Measurements from ENCODE around the gene PEX1.
"Not testable (repeated sequence)": the region's sequence is repeated elsewhere in the genome, so short reads cannot be mapped to it uniquely, and the experiment has no call there.

Gene PEX1

DNA sequence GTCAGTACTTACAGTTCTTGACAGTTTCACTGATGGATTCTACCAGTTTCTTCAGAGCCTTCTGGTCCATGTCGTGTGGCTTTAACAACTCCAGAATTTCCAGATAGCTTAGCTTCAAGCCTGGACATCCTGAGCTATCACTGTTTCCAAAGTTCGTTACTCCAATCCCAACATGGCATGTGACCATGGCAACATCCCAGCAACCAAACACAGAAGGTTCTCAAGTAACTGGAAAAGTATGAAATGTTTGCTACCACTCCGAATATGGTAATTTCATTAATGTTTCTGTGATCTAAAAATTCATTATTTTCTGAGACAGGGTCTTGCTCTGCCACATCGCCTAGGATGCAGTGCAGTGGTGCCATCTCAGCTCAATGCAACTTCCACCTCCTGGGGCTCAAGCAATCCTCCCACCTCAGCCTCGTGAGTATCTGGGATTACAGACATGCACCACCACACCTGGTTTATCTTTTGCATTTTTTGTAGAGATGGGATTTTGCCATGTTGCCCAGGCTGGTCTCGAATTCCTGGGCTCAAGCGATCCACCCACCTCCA is 29.6 kb upstream of the PEX1 start:
- CTCF ChIA-PET = no interaction called here
- POLR2A ChIA-PET = no interaction called here
- H3K4me3 ChIP-seq (ENCODE audit: low read depth, low read length) = no peak overlapping the region
- DNase-seq (ENCODE audit: low read depth, low spot score) = no peak
- TF ChIP-seq, protein P1, sequence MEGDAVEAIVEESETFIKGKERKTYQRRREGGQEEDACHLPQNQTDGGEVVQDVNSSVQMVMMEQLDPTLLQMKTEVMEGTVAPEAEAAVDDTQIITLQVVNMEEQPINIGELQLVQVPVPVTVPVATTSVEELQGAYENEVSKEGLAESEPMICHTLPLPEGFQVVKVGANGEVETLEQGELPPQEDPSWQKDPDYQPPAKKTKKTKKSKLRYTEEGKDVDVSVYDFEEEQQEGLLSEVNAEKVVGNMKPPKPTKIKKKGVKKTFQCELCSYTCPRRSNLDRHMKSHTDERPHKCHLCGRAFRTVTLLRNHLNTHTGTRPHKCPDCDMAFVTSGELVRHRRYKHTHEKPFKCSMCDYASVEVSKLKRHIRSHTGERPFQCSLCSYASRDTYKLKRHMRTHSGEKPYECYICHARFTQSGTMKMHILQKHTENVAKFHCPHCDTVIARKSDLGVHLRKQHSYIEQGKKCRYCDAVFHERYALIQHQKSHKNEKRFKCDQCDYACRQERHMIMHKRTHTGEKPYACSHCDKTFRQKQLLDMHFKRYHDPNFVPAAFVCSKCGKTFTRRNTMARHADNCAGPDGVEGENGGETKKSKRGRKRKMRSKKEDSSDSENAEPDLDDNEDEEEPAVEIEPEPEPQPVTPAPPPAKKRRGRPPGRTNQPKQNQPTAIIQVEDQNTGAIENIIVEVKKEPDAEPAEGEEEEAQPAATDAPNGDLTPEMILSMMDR (IDR thresholded peaks at IDR 0.05; ENCODE audit: insufficient read depth, low read length, missing control alignments) = no peak

DNA sequence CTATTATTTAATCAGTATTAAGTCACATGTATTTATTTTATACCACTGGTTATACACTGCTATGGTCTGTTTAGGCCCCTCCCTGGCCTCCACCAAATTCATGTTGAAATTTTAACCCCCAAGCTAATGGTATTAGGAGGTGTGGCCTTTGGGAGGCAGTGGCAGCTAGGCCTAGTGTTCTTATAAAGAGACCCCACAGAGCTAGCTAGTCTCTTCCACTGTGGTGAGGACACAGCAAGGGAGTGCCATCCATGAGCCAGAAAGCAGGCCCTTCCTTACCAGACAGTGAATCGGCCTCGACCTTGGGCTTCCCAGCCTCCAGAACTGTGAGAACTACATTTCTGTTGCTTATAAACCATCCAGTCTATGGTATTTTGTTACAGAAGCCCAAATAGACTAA is 28.9 kb upstream of the PEX1 start:
- TF ChIP-seq, protein P1 (IDR thresholded peaks at IDR 0.05; ENCODE audit: insufficient read depth, low read length, missing control alignments) = no peak
- ChIA-PET POLR2A (interaction anchor here (0.7 kb wide), 1 partner anchor 98 kb away, joined by 3 read pairs; no protein-coding TSS in a partner anchor), CTCF (interaction anchor here (1.8 kb wide), 1 partner anchor 29 kb away, joined by 6 read pairs; the partner anchor contains the start of genes PEX1 and RBM48)
- no peak overlapping the region for H3K4me3 ChIP-seq (ENCODE audit: low read depth, low read length)
- no peak for DNase-seq (ENCODE audit: low read depth, low spot score)

DNA sequence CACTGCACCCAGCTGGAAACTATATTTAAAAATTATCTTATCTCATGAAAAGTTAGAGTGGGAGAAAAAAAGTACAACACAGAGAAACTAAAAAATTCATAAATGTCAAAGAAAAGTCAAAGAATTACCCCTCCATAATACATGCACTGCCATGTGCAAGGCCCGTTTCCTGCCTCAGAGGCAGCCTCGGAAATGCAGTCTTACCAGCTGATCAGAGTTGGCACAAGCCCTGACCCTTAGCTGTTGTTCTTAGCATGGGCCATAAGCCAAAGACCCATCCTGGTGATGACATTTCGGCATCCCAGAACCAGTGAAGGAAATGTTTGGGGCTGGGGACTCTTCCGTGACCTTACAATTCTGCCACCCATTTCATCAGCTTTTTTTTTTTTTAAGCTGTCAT is 21.9 kb upstream of the PEX1 start:
- no peak overlapping the region for H3K4me3 ChIP-seq (ENCODE audit: low read depth, low read length)
- DNase-seq (ENCODE audit: low read depth, low spot score) = no peak
- TF ChIP-seq, protein P1 (IDR thresholded peaks at IDR 0.05; ENCODE audit: insufficient read depth, low read length, missing control alignments) = no peak
- POLR2A ChIA-PET = no interaction called here
- CTCF ChIA-PET = interaction anchor here (1.6 kb wide), 1 partner anchor 10 kb away, joined by 4 read pairs; no protein-coding TSS in a partner anchor

DNA sequence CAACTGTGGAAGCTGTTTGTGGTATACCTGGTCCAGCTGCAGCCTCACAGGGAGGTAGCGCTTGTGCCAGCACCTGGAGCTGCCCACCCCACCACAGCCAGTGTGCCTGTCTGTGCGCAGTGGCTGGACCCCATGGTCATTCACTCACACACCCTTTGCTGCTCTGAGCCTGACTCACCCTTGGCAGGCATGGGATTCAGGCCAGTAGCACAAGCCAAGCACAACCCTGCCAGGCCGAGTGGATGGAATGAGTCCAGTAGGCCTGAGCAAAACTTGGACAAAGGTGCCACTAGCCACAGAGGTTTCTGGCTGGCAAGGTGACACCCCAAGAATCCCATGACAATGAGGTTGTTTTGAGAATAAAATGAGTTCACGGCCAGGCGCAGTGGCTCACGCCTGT is 19.3 kb upstream of the PEX1 start:
- H3K4me3 ChIP-seq (ENCODE audit: low read depth, low read length) = no peak overlapping the region
- no peak for DNase-seq (ENCODE audit: low read depth, low spot score)
- TF ChIP-seq, protein P1 (IDR thresholded peaks at IDR 0.05; ENCODE audit: insufficient read depth, low read length, missing control alignments) = no peak
- CTCF ChIA-PET = no interaction called here
- POLR2A ChIA-PET = no interaction called here

DNA sequence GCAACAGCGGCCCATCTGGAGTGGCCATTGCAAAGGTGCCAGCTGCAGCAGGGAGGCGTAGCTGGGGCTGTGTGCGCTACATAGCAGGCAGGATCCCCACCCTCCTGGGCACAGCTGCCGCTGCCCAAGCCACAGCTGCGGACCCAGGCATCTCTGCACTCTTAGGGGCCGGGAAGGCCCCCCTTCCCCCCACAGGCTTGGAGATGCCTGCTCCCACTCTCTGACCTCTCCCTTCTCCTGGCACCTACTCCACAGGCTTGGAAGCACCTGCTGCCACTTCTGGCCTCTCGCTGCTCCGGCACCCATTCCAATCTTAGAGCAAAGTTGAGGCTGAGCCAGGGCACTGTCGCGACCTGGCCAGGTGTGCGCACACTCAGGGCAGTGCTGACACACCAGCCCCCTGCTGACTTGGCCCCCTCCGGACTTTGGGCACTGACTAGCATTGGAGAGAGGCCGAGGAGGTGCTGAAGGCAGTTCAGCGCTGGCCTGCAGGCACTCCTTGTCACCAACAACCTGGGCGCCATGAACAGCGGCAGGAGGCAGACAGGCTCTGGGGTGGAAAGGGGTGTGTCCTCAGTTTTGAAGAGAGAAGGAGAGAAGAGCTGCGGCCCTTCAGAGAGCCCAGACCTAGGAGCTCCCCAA is 18.7 kb upstream of the PEX1 start:
- no peak for DNase-seq (ENCODE audit: low read depth, low spot score)
- POLR2A ChIA-PET = no interaction called here
- TF ChIP-seq, protein P1 (IDR thresholded peaks at IDR 0.05; ENCODE audit: insufficient read depth, low read length, missing control alignments) = no peak
- CTCF ChIA-PET = no interaction called here
- no peak overlapping the region for H3K4me3 ChIP-seq (ENCODE audit: low read depth, low read length)

DNA sequence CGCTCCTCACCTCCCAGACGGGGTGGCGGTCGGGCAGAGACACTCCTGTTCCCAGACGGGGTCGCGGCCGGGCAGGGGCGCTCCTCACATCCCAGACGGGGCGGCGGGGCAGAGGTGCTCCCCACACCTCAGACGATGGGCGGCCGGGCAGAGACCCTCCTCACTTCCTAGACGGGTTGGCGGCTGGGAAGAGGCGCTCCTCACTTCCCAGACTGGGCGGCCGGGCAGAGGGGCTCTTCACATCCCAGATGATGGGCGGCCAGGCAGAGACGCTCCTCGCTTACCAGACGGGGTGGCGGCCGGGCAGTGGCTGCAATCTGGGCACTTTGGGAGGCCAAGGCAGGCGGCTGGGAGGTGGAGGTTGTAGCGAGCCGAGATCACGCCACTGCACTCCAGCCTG is 16.8 kb upstream of the PEX1 start:
- H3K4me3 ChIP-seq (ENCODE audit: low read depth, low read length); POLR2A ChIA-PET; DNase-seq (ENCODE audit: low read depth, low spot score); CTCF ChIA-PET: not testable (repeated sequence)

DNA sequence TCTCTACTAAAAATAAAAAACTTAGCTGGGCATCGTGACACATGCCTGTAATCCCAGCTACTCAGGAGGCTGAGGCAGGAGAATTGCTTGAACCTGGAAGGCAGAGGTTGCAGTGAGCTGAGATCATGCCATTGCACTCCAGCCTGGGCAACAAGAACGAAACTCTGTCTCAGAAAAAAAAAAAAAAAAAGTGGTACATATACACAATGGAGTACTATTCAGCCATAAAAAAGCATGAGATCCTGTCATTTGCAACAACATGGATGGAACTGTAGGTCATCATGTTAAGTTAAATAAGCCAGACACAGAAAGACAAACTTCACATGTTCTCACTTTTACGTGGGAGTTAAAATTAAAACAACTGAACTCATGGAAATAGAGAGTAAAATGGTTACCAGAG is 15.2 kb upstream of the PEX1 start:
- POLR2A ChIA-PET; CTCF ChIA-PET; DNase-seq (ENCODE audit: low read depth, low spot score); H3K4me3 ChIP-seq (ENCODE audit: low read depth, low read length): not testable (repeated sequence)

All from AG04449 (cell line).